GM18951 (cell line): Measurements from ENCODE around the gene OAF.

ENCODE experiments used
- POLR2A ChIP-seq: IDR thresholded peaks from 4 replicates; pipeline ENCODE4 v1.6.1; 2011; ENCODE audit warnings: mild to moderate bottlenecking; ENCODE audit not compliant: insufficient read length, insufficient read depth; ENCODE audit errors: extremely low read depth
- in situ Hi-C: fragments of 300-500 bp; cut with MboI; formaldehyde crosslinking; loops from one replicate; pipeline ENCODE4 v1.12.0; 2022; ENCODE audit warnings: low sequenced_read_pairs, mixed read lengths, inconsistent platforms; ENCODE audit not compliant: unreplicated experiment

The OAF gene

GRCh38 chr11:120226714-120227113, 15.9 kb downstream of the OAF start:
- no peak for TF ChIP-seq POLR2A
- in situ Hi-C loops: loop anchor here (5.0 kb wide), 1 partner anchor 44 kb away; no protein-coding TSS in a partner anchor

GRCh38 chr11:120227228-120227852, 16.5 kb downstream of the OAF start:
- no peak for TF ChIP-seq POLR2A
- in situ Hi-C loops: loop anchor here (5.0 kb wide), 1 partner anchor 45 kb away; no protein-coding TSS in a partner anchor

GRCh38 chr11:120228794-120229384, 18.1 kb downstream of the OAF start:
- in situ Hi-C loops: loop anchor here (5.0 kb wide), 1 partner anchor 47 kb away; no protein-coding TSS in a partner anchor
- no peak for TF ChIP-seq POLR2A

- in situ Hi-C loops: loop anchor here (5.0 kb wide), 1 partner anchor 47 kb away; no protein-coding TSS in a partner anchor
Measured at GRCh38 chr11:120229451-120230424, 18.9 kb downstream of the OAF start.

GRCh38 chr11:120230433-120231071, 19.7 kb downstream of the OAF start:
- TF ChIP-seq POLR2A: no peak
- in situ Hi-C loops: no loop called here

More at GRCh38 chr11:120229451-120230424, 18.9 kb downstream of the OAF start:
- TF ChIP-seq POLR2A: no peak

- no peak for TF ChIP-seq POLR2A
- in situ Hi-C loops: no loop called here
Measured at GRCh38 chr11:120231963-120232362, 21.1 kb downstream of the OAF start.

- no peak for TF ChIP-seq POLR2A
- in situ Hi-C loops: no loop called here
Measured at GRCh38 chr11:120233207-120233803, 22.5 kb downstream of the OAF start.

GRCh38 chr11:120235024-120235628, 24.3 kb downstream of the OAF start:
- TF ChIP-seq POLR2A: no peak
- in situ Hi-C loops: loop anchor here (5.0 kb wide), 1 partner anchor 72 kb away; no protein-coding TSS in a partner anchor

GRCh38 chr11:120236169-120237107, 25.6 kb downstream of the OAF start:
- no peak for TF ChIP-seq POLR2A
- in situ Hi-C loops: loop anchor here (5.0 kb wide), 1 partner anchor 71 kb away; no protein-coding TSS in a partner anchor

- TF ChIP-seq POLR2A: no peak
- in situ Hi-C loops: loop anchor here (5.0 kb wide), 1 partner anchor 68 kb away; no protein-coding TSS in a partner anchor
Measured at GRCh38 chr11:120238968-120239620, 28.3 kb downstream of the OAF start.
